Measurements from ENCODE around the gene EYS.

Gene EYS

GRCh38 chr6:64505312-64505711 is 1201.7 kb downstream of the EYS start:
- DNase-seq (ENCODE audit: extremely low spot score) = peak; percentile 28
- ChIA-PET CTCF (interaction anchor here (0.7 to 1.4 kb wide), 3 partner anchors 12 to 40 kb away, joined by 3 to 4 read pairs (median 3); no protein-coding TSS in a partner anchor), POLR2A (no interaction called here)
- TF ChIP-seq, protein P1, sequence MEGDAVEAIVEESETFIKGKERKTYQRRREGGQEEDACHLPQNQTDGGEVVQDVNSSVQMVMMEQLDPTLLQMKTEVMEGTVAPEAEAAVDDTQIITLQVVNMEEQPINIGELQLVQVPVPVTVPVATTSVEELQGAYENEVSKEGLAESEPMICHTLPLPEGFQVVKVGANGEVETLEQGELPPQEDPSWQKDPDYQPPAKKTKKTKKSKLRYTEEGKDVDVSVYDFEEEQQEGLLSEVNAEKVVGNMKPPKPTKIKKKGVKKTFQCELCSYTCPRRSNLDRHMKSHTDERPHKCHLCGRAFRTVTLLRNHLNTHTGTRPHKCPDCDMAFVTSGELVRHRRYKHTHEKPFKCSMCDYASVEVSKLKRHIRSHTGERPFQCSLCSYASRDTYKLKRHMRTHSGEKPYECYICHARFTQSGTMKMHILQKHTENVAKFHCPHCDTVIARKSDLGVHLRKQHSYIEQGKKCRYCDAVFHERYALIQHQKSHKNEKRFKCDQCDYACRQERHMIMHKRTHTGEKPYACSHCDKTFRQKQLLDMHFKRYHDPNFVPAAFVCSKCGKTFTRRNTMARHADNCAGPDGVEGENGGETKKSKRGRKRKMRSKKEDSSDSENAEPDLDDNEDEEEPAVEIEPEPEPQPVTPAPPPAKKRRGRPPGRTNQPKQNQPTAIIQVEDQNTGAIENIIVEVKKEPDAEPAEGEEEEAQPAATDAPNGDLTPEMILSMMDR (IDR thresholded peaks at IDR 0.05; ENCODE audit: control extremely low read depth, extremely low read depth, low read depth, missing control alignments) = peak; percentile 34

- TF ChIP-seq, protein P1 (IDR thresholded peaks at IDR 0.05; ENCODE audit: control extremely low read depth, extremely low read depth, low read depth, missing control alignments) = no peak
- POLR2A ChIA-PET = no interaction called here
- CTCF ChIA-PET = interaction anchor here (1.0 kb wide), 1 partner anchor 12 kb away, joined by 3 read pairs; no protein-coding TSS in a partner anchor
- no peak for DNase-seq (ENCODE audit: extremely low spot score)
Measured at GRCh38 chr6:64504503-64504902, 1202.5 kb downstream of the EYS start.

DNA sequence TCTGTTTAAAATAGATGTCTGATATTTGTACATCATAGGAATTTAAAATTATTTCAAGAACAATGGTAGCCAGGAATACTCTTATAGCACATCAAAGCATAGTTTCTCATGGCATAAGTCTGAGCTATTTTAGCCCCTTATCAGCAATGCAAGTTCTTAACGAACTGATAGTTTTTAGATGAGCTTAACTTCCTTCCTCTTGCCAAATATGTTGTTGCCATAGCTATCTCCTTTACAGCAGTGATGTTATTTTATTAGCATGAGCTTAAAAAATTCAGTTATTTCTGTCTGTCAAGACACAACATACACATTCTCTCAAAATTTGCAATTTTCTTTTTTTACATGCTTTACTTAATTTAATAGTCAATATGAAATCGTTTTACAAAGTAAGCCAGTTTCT is 1204.2 kb downstream of the EYS start:
- ChIA-PET POLR2A (no interaction called here), CTCF (interaction anchor here (1.2 kb wide), 1 partner anchor 22 kb away, joined by 3 read pairs; no protein-coding TSS in a partner anchor)
- DNase-seq (ENCODE audit: extremely low spot score) = no peak
- TF ChIP-seq, protein P1 (IDR thresholded peaks at IDR 0.05; ENCODE audit: control extremely low read depth, extremely low read depth, low read depth, missing control alignments) = no peak

DNA sequence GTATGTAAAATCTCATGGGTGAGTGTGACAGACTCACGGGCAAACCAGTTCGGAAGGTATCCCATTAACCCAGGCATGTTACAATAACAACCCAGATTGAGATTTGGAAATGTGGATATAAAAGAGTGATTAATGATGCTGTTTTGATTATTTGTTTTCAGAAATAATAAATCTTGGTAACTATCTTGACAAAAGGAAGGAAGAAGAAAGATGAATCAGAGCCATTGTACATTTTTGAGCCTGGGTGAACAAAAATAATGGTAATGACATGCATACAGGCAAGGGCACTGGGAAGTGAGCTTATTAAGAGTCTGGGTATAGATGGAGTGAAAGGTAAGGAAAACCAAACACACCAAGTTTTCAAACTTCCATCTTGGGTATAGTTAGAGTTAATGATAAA is 1209.4 kb downstream of the EYS start:
- DNase-seq (ENCODE audit: extremely low spot score) = no peak
- POLR2A ChIA-PET = no interaction called here
- TF ChIP-seq, protein P1 (IDR thresholded peaks at IDR 0.05; ENCODE audit: control extremely low read depth, extremely low read depth, low read depth, missing control alignments) = no peak
- CTCF ChIA-PET = interaction anchor here (1.4 kb wide), 1 partner anchor 11 kb away, joined by 4 read pairs; no protein-coding TSS in a partner anchor

- CTCF ChIA-PET = no interaction called here
- TF ChIP-seq, protein P1 (IDR thresholded peaks at IDR 0.05; ENCODE audit: control extremely low read depth, extremely low read depth, low read depth, missing control alignments) = no peak
Measured at GRCh38 chr6:64489763-64490162, 1217.3 kb downstream of the EYS start.

DNA sequence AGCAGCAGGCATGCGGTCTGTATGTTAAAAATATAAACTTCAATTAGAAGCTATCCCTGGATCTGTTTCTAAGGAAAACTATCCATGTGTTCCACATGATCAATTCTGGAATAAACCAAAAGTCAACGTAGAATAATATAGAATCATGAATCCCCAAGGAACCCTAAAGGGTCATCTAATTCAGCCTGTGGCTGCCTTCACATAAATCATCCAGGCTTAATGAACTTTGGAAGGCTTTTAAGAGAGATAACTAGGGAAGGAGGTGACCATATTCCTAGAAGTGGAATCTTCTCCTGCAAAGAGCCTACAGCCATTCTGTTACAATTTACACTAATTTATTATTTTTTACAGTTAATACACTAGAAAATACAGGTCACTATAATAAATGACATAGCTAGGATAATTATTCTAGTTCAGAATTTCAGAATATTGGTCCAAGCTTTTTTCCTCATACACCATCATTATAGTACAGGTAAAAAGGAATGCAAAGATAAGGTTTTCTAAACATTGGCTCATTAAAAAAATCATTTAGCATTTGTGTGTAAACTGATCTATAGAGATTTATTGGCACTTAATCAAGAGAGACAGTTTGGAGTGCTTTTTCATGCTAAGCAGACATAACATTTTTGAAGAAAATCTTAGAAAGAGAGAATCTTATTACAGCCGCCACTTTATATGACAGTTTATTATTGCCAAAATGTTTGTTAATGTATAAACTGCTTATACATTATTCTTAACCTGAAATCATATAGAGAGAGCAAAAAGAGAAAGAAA is 1220.3 kb downstream of the EYS start:
- ChIA-PET POLR2A (no interaction called here), CTCF (no interaction called here)

More at GRCh38 chr6:64489763-64490162, 1217.3 kb downstream of the EYS start:
- DNase-seq (ENCODE audit: extremely low spot score) = no peak
- POLR2A ChIA-PET = no interaction called here

More for the DNA sequence above, 1220.3 kb downstream of the EYS start:
- no peak for DNase-seq (ENCODE audit: extremely low spot score)
- TF ChIP-seq, protein P1 (IDR thresholded peaks at IDR 0.05; ENCODE audit: control extremely low read depth, extremely low read depth, low read depth, missing control alignments) = no peak

Data from GM10248 (cell line).